CD14-positive monocyte (primary cell): ENCODE data around the gene TMEM86B. TPM values are rescaled to one million over a fixed set of nuclear protein-coding genes. Genes with fewer than 3 reads are reported as not detected.

Source experiments
- DNase-seq, 3 donors: peaks; one replicate each; pipeline ENCODE4 v3.0.0-alpha.2; 2011 to 2022
- H2AFZ ChIP-seq: 2 replicates; pipeline ENCODE4 v1.6.0; 2012; ENCODE audit warnings: mild to moderate bottlenecking, low read depth, low read length, inconsistent platforms; ENCODE audit not compliant: insufficient read depth, poor library complexity, severe bottlenecking
- H3K27ac ChIP-seq, 2 donors: 1 replicate in 1 of 2; 2 replicates in 1 of 2; pipeline ENCODE4 v1.5.1; 2012 to 2013; ENCODE audit warnings: low read length in 2 of 2, control low read depth in 1 of 2, inconsistent platforms in 1 of 2, low read depth in 1 of 2, mild to moderate bottlenecking in 1 of 2
- H3K27me3 ChIP-seq, 2 donors: one replicate each; pipeline versions ENCODE4 v1.6.0 to v1.6.1; 2011 to 2013; ENCODE audit warnings: low read length in 2 of 2; ENCODE audit not compliant: control insufficient read depth in 2 of 2, insufficient read depth in 2 of 2
- H3K36me3 ChIP-seq, 2 donors: replicated peaks in 1 of 2; 1 replicate in 1 of 2; 2 replicates in 1 of 2; pipeline versions ENCODE4 v1.5.1 to v1.6.1; 2012 to 2013; ENCODE audit warnings: low read length in 2 of 2, control low read depth in 1 of 2, inconsistent platforms in 1 of 2, mild to moderate bottlenecking in 1 of 2; ENCODE audit not compliant: insufficient read depth in 2 of 2, control insufficient read depth in 1 of 2
- H3K4me1 ChIP-seq, 2 donors: 1 replicate in 1 of 2; 2 replicates in 1 of 2; pipeline versions ENCODE4 v1.5.1 to v1.6.1; 2012 to 2013; ENCODE audit warnings: low read length in 2 of 2, control low read depth in 1 of 2, inconsistent platforms in 1 of 2, mild to moderate bottlenecking in 1 of 2, moderate library complexity in 1 of 2; ENCODE audit not compliant: insufficient read depth in 2 of 2, control insufficient read depth in 1 of 2
- H3K4me2 ChIP-seq: replicated peaks from 2 replicates; pipeline ENCODE3; 2012; ENCODE audit warnings: low read length, moderate library complexity, mild to moderate bottlenecking; ENCODE audit not compliant: poor library complexity, severe bottlenecking; ENCODE audit errors: extremely low read depth
- H3K4me3 ChIP-seq, 3 experiments: fragments of 200-600 bp in 1 of 3; sonication (generic) in 1 of 3; replicated peaks in 1 of 3; 1 replicate in 2 of 3; 2 replicates in 1 of 3; pipeline ENCODE4 v1.5.1; 2011 to 2013; ENCODE audit warnings: low read length in 3 of 3, mild to moderate bottlenecking in 3 of 3, control low read depth in 2 of 3, low read depth in 2 of 3, inconsistent platforms in 1 of 3, moderate library complexity in 1 of 3
- H3K79me2 ChIP-seq: 2 replicates; pipeline ENCODE4 v1.6.0; 2012; ENCODE audit warnings: mild to moderate bottlenecking, control low read depth, inconsistent platforms, low read length, moderate library complexity; ENCODE audit not compliant: insufficient read depth
- H3K9ac ChIP-seq: 2 replicates; pipeline ENCODE4 v1.6.0; 2017; ENCODE audit warnings: low read length, mild to moderate bottlenecking; ENCODE audit not compliant: insufficient read depth, poor library complexity, severe bottlenecking
- H3K9me3 ChIP-seq, 2 donors: replicated peaks in 1 of 2; 1 replicate in 1 of 2; 2 replicates in 1 of 2; pipeline versions ENCODE4 v1.5.1 to v1.6.1; 2012 to 2013; ENCODE audit warnings: low read length in 2 of 2, control low read depth in 1 of 2; ENCODE audit not compliant: control insufficient read depth in 1 of 2, insufficient read depth in 1 of 2
- H4K20me1 ChIP-seq: 2 replicates; pipeline ENCODE4 v1.6.0; 2012; ENCODE audit warnings: mild to moderate bottlenecking, low read length, control low read depth, moderate library complexity; ENCODE audit not compliant: insufficient read depth
- H3K27ac Mint-ChIP-seq, 7 donors: one replicate each; pipeline ENCODE4 v1.8.0; 2020; ENCODE audit warnings: mild to moderate bottlenecking in 7 of 7, mixed read lengths in 7 of 7, moderate library complexity in 6 of 7, inconsistent platforms in 2 of 7
- H3K27me3 Mint-ChIP-seq, 3 donors: one replicate each; pipeline ENCODE4 v1.8.0; 2021 to 2022; ENCODE audit warnings: low read depth in 3 of 3, mild to moderate bottlenecking in 3 of 3, mixed read lengths in 3 of 3, moderate library complexity in 3 of 3, inconsistent platforms in 1 of 3
- H3K36me3 Mint-ChIP-seq, 2 donors: one replicate each; pipeline ENCODE4 v1.8.0; 2020; ENCODE audit warnings: mixed read lengths in 2 of 2, inconsistent platforms in 1 of 2, mild to moderate bottlenecking in 1 of 2
- H3K4me1 Mint-ChIP-seq: one replicate; pipeline ENCODE4 v1.8.0; 2020; ENCODE audit warnings: mild to moderate bottlenecking, mixed read lengths
- H3K4me3 Mint-ChIP-seq, 2 donors: one replicate each; pipeline ENCODE4 v1.8.0; 2020; ENCODE audit warnings: mild to moderate bottlenecking in 2 of 2, mixed read lengths in 2 of 2, moderate library complexity in 1 of 2
- H3K9me3 Mint-ChIP-seq, 7 donors: one replicate each; pipeline ENCODE4 v1.8.0; 2020 to 2022; ENCODE audit warnings: mixed read lengths in 7 of 7, mild to moderate bottlenecking in 6 of 7, moderate library complexity in 6 of 7, inconsistent platforms in 2 of 7
- WGBS: methylation state at CpG from one replicate; pipeline ENCODE4 v1.1.5; 2013; ENCODE audit warnings: missing lambda C conversion rate; ENCODE audit not compliant: insufficient coverage; 5-methylcytosine and 5-hydroxymethylcytosine counted together
- intact Hi-C, 2 donors: fragments of 100-400 bp; cut with micrococcal nuclease; formaldehyde crosslinking; loops; one replicate each; pipeline versions ENCODE4 v1.15.0 to v1.15.1; 2023
- polyA plus RNA-seq, 3 donors: library from polyadenylated mRNA; depleted of rRNA in 1 of 3; unstranded in 2 of 3; stranded (reverse) in 1 of 3; fragments of 300-500 nt in 2 of 3; fragments of >200 nt in 1 of 3; fragmentation: Illumina TruSeq in 2 of 3; gene quantifications; 1 replicate in 2 of 3; 2 replicates in 1 of 3; pipeline ENCODE4 v1.2.3, GENCODE V29; 2012 to 2021
- TF ChIP-seq, protein P1 (sequence below): fragments of 200-600 bp; IDR thresholded peaks from one replicate; pipeline ENCODE4 v1.8.0; 2022; ENCODE audit warnings: antibody characterized with exemption, mild to moderate bottlenecking

TMEM86B gene
- polyA plus RNA-seq, 3 donors = 0.16 to 10.7 (median 0.38) TPM

DNA sequence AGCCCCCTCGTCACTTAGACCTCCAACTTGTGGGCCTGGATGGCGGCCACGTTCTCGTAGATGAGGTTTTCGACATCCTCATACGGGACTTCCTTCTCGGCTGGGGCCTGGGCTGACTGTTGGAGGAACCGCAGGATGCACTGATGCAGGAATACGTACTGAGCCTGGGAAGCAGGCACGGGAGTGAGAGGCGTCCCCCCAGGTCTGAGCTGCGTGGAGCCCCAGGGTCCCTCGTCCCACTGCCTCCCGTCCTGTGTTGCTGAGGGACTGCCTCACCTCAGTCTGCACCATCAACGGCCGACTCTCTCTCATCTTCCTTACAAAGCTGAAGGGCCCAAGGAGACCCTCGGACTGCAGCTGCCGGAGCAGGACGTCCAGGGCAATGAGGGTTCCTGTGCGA, 46.8 kb downstream of the TMEM86B start:
- peaks cover 10 to 15% of the 10 kb centered on the region in 2 donors for H3K4me1 ChIP-seq
- H3K9ac ChIP-seq = no peak overlapping the region
- no peak overlapping the region for H3K27ac ChIP-seq
- H3K4me3 Mint-ChIP-seq = peak overlapping the region in 1 of 2 donors; percentile 46
- no peak overlapping the region for H3K4me2 ChIP-seq
- no peak for DNase-seq
- no peak overlapping the region for H3K27ac Mint-ChIP-seq
- no peaks in the 10 kb centered on the region for H3K79me2 ChIP-seq
- H2AFZ ChIP-seq = no peak overlapping the region
- H3K4me1 Mint-ChIP-seq = peaks cover 13% of the 10 kb centered on the region
- H3K9me3 ChIP-seq = peaks cover 5 to 11% of the 10 kb centered on the region in 2 donors
- H3K9me3 Mint-ChIP-seq = peaks cover 4 to 21% (median 13%) of the 10 kb centered on the region in 7 donors
- no peak overlapping the region for H3K4me3 ChIP-seq
- H3K27me3 Mint-ChIP-seq = peaks cover 60 to 67% (median 63%) of the 10 kb centered on the region in 3 donors
- H3K36me3 Mint-ChIP-seq = peaks cover 2 to 5% of the 10 kb centered on the region in 2 donors
- no peaks in the 10 kb centered on the region for H4K20me1 ChIP-seq
- intact Hi-C loops = no loop called here
- no peaks in the 10 kb centered on the region for H3K36me3 ChIP-seq
- TF ChIP-seq, protein P1, sequence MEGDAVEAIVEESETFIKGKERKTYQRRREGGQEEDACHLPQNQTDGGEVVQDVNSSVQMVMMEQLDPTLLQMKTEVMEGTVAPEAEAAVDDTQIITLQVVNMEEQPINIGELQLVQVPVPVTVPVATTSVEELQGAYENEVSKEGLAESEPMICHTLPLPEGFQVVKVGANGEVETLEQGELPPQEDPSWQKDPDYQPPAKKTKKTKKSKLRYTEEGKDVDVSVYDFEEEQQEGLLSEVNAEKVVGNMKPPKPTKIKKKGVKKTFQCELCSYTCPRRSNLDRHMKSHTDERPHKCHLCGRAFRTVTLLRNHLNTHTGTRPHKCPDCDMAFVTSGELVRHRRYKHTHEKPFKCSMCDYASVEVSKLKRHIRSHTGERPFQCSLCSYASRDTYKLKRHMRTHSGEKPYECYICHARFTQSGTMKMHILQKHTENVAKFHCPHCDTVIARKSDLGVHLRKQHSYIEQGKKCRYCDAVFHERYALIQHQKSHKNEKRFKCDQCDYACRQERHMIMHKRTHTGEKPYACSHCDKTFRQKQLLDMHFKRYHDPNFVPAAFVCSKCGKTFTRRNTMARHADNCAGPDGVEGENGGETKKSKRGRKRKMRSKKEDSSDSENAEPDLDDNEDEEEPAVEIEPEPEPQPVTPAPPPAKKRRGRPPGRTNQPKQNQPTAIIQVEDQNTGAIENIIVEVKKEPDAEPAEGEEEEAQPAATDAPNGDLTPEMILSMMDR = no peak
- 54% methylated on average over 14 of the region's 20 CpGs for WGBS
- peaks cover 18 to 53% of the 10 kb centered on the region in 2 donors for H3K27me3 ChIP-seq

DNA sequence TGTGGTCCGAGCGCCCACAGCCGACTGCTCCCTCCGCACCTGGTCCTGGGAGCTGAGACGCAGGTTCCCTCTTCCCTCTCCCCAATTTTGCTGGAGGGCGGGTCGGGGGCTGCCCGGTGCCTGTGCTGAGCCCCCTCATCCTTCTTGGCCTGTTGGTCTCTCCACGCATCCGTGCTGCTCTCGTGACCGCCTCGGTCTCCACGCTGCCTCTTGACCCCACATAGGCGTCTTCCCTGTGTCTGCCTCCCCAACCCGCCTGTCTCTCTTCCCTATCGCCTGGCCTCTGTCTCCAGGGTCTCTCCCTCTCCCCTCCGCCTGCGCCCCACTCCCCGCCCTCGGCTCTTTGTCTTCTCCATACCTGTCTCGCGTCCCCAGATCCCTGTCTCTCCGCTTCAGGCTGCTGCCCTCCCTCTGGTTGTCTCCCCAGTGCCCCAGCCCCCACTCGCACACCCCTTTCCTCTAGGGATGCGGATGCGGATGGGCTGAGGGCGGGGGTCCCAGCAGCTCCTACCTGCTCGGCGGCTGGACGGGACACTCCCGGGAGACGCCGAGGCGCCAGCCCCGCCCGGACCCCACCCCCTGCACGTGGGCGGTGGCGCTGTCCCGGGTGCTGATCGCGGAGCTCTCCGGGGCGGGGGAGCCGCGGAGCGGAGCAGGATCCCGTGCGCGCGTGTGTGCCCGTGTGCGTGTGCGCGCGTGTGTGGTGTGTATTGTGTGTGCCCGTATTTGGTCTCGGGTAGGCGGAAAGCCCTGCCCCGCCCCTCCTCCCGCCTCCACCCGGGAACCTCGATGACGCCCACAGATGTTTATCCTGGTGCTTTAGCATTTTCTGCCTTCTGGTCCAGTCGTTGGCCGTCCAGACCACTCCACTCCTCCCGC, 48.7 kb downstream of the TMEM86B start, which contains the start of gene SYT5:
Gene SYT5, minus strand, starts transcription at position 684 of the 879 bp plus-strand sequence. CDS start 1,248 bp downstream, outside the sequence.
- no peak within 1 kb of the TSS for H3K9ac ChIP-seq
- intact Hi-C loops = no loop called here
- H3K79me2 ChIP-seq = no peaks in the 10 kb centered on the region
- Mint-ChIP-seq H3K27ac (peak within 1 kb of the TSS in 4 of 7 donors; percentile 11 to 71 (median 48)), H3K4me3 (peak within 1 kb of the TSS; percentile 43 to 89), H3K4me1 (peaks cover 13% of the 10 kb centered on the region), H3K27me3 (peaks cover 69 to 80% (median 76%) of the 10 kb centered on the region in 3 donors), H3K9me3 (peaks cover 7 to 25% (median 21%) of the 10 kb centered on the region in 7 donors), H3K36me3 (peaks cover 2 to 5% of the 10 kb centered on the region in 2 donors)
- peak within 1 kb of the TSS; percentile 56 for H3K4me2 ChIP-seq
- no peak within 1 kb of the TSS for H2AFZ ChIP-seq
- H3K36me3 ChIP-seq = no peaks in the 10 kb centered on the region
- TF ChIP-seq, protein P1 = no peak
- no peaks in the 10 kb centered on the region for H4K20me1 ChIP-seq
- WGBS = 1% methylated on average over 60 of the region's 68 CpGs
- DNase-seq = no peak
- no peak within 1 kb of the TSS for H3K27ac ChIP-seq
- peaks cover 10 to 20% of the 10 kb centered on the region in 2 donors for H3K9me3 ChIP-seq
- H3K4me1 ChIP-seq = peaks cover 10 to 15% of the 10 kb centered on the region in 2 donors
- H3K27me3 ChIP-seq = peaks cover 20 to 72% of the 10 kb centered on the region in 2 donors
- peak within 1 kb of the TSS in 1 of 3 experiments; percentile 45 for H3K4me3 ChIP-seq
